Stomach (tissue), 9 donors: ENCODE results near the gene MBNL3. TPM values are rescaled to one million over a fixed set of nuclear protein-coding genes. Genes with fewer than 3 reads are reported as not detected.

Experiments used
- DNase-seq, 2 donors: peaks; one replicate each; pipeline versions ENCODE4 v3.0.0 to v3.0.0-alpha.2; 2013 to 2019
- H3K27ac ChIP-seq, 5 donors: fragments of 200-600 bp in 4 of 5; sonication (generic) in 4 of 5; one replicate each; pipeline ENCODE4 v1.5.1; 2013 to 2019; ENCODE audit warnings: mild to moderate bottlenecking in 1 of 5, moderate library complexity in 1 of 5
- H3K27me3 ChIP-seq, 3 donors: fragments of 200-600 bp; sonication (generic); one replicate each; pipeline ENCODE4 v1.5.1; 2017 to 2019; ENCODE audit warnings: mixed run types in 1 of 3
- H3K36me3 ChIP-seq, 4 donors: fragments of 200-600 bp; sonication (generic); 1 replicate in 3 of 4; 2 replicates in 1 of 4; pipeline ENCODE4 v1.5.1; 2016 to 2019
- H3K4me1 ChIP-seq, 4 donors: fragments of 200-600 bp; sonication (generic); one replicate each; pipeline ENCODE4 v1.5.1; 2016 to 2019
- H3K4me3 ChIP-seq, 4 donors: fragments of 200-600 bp; sonication (generic) in 3 of 4; one replicate each; pipeline ENCODE4 v1.5.1; 2016 to 2019; ENCODE audit warnings: mild to moderate bottlenecking in 1 of 4
- H3K9me3 ChIP-seq, 4 donors: fragments of 200-600 bp; sonication (generic); one replicate each; pipeline ENCODE4 v1.5.1; 2016 to 2019
- CTCF ChIP-seq, 7 experiments: fragments of 450-650 bp in 4 of 7; fragments of 200-600 bp in 3 of 7; sonication (generic) in 3 of 7; IDR thresholded peaks; one replicate each; pipeline ENCODE4 v1.5.1; 2016 to 2019; ENCODE audit warnings: antibody characterized with exemption in 7 of 7, control low read depth in 2 of 7, mild to moderate bottlenecking in 1 of 7
- EP300 ChIP-seq: sonication (generic); formaldehyde crosslinking; IDR thresholded peaks from one replicate; pipeline ENCODE4 v1.6.1; 2017; ENCODE audit warnings: antibody characterized with exemption
- POLR2A ChIP-seq, 4 donors: fragments of 450-650 bp; IDR thresholded peaks; one replicate each; pipeline ENCODE4 v1.6.1; 2016; ENCODE audit warnings: antibody characterized with exemption in 4 of 4, control low read depth in 2 of 4, mild to moderate bottlenecking in 1 of 4, moderate library complexity in 1 of 4
- POLR2AphosphoS5 ChIP-seq, 3 donors: sonication (generic); formaldehyde crosslinking; IDR thresholded peaks; one replicate each; pipeline ENCODE4 v1.6.1; 2016; ENCODE audit warnings: antibody characterized with exemption in 3 of 3
- WGBS, 5 donors: extraction: QIAGEN DNeasy Blood & Tissue Kit in 3 of 5; methylation state at CpG; one replicate each; pipeline versions ENCODE4 v1.1.5 to v1.1.7; 2013 to 2018; 5-methylcytosine and 5-hydroxymethylcytosine counted together
- intact Hi-C: fragments of 100-400 bp; cut with DNase I; formaldehyde crosslinking; loops from one replicate; pipeline ENCODE4 v1.15.1; 2023; ENCODE audit warnings: low total_unique reads
- polyA plus RNA-seq, 3 donors: library from polyadenylated mRNA; stranded (reverse); fragments of 200-250 nt; gene quantifications; one replicate each; pipeline ENCODE4 v1.2.3, GENCODE V29; 2013
- total RNA-seq, 5 donors: library from RNA; depleted of rRNA; stranded (reverse); fragments of >200 nt; gene quantifications; one replicate each; pipeline versions ENCODE4 v1.1.0 to v1.2.3, GENCODE V29; 2014 to 2016
- donor health status: healthy with polysubstance abuse.
- donor health status: Bipolar disorder and iron deficiency.
- donor health status: healthy.

The MBNL3 gene
- total and polyA plus RNA-seq, 8 donors = 2.0 to 31.7 (median 6.7) TPM

DNA sequence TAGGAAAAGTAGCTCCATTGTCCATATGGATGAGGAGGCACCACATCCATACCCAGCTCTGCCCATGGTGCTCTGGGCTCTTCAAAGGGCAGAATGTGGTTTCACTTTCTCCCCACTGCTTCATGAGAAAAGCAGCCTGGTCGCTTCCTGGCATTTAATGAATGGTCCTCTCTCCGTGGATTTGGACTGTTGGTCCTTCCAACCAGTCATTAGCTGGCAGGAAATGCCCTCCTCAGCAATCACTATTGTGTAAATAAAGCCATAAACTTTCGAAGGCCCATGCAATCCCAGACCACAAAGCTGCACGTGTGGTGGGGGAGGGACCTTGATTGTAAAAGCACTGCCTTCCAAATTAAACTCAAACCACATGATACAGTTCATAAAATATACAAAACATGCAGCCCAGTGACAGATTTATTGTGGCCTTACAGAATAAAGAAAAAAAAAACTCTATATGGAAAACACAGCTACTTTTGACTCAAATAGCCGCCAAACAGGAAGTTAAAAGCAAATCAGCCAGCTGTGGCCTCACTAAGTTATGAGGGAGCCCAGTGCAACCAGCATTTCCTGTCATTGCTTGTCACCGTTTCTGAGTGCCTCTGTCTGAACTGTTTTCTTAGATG, 8.1 kb downstream of the MBNL3 start:
- TF ChIP-seq POLR2AphosphoS5 (IDR thresholded peaks at IDR 0.05) (peak in 1 of 3 donors; percentile 13), EP300 (no peak)
- DNase-seq = peak; percentile 49 to 75
- peak overlapping the region; percentile 37 to 86 (median 75) for H3K27ac ChIP-seq
- no peaks in the 10 kb centered on the region for H3K9me3 ChIP-seq
- peak overlapping the region; percentile 15 to 38 (median 28) for H3K4me3 ChIP-seq
- intact Hi-C loops = no loop called here
- WGBS, 5 donors = 0 to 17% (median 4%) methylated on average over 5 to 6 of the region's 6 CpGs
- no peaks in the 10 kb centered on the region for H3K36me3 ChIP-seq
- H3K4me1 ChIP-seq = peaks cover 0 to 57% (median 26%) of the 10 kb centered on the region in 4 donors
- no peaks in the 10 kb centered on the region for H3K27me3 ChIP-seq

- no peak for DNase-seq
- Histone ChIP-seq H3K27me3 (no peaks in the 10 kb centered on the region), H3K4me1 (peaks cover 0 to 18% (median 7%) of the 10 kb centered on the region in 4 donors), H3K9me3 (no peaks in the 10 kb centered on the region), H3K4me3 (no peak overlapping the region), H3K27ac (peak overlapping the region in 1 of 5 donors; percentile 14), H3K36me3 (no peaks in the 10 kb centered on the region)
- 89 to 100% (median 96%) methylated on average over 1 of the region's 1 CpG for WGBS, 5 donors
- intact Hi-C loops = no loop called here
- TF ChIP-seq EP300 (no peak), POLR2A (IDR thresholded peaks at IDR 0.05) (no peak), CTCF (IDR thresholded peaks at IDR 0.05) (no peak), POLR2AphosphoS5 (IDR thresholded peaks at IDR 0.05) (no peak)
Measured at GRCh38 chrX:132474544-132475248, 14.1 kb downstream of the MBNL3 start.

GRCh38 chrX:132472397-132472796, 16.4 kb downstream of the MBNL3 start:
- Histone ChIP-seq H3K4me3 (no peak overlapping the region), H3K9me3 (no peaks in the 10 kb centered on the region), H3K36me3 (no peaks in the 10 kb centered on the region), H3K27ac (no peak overlapping the region), H3K4me1 (peaks cover 0 to 23% (median 8%) of the 10 kb centered on the region in 4 donors), H3K27me3 (no peaks in the 10 kb centered on the region)
- no peak for DNase-seq
- WGBS, 5 donors = 30 to 68% (median 47%) methylated on average over 1 of the region's 1 CpG
- TF ChIP-seq CTCF (IDR thresholded peaks at IDR 0.05) (no peak), POLR2AphosphoS5 (IDR thresholded peaks at IDR 0.05) (no peak), POLR2A (IDR thresholded peaks at IDR 0.05) (no peak), EP300 (no peak)
- intact Hi-C loops = no loop called here

GRCh38 chrX:132470831-132471230, 18.0 kb downstream of the MBNL3 start:
- Histone ChIP-seq H3K9me3 (no peaks in the 10 kb centered on the region), H3K4me3 (no peak overlapping the region), H3K36me3 (no peaks in the 10 kb centered on the region), H3K4me1 (peaks cover 0 to 30% (median 13%) of the 10 kb centered on the region in 4 donors), H3K27ac (no peak overlapping the region), H3K27me3 (no peaks in the 10 kb centered on the region)
- intact Hi-C loops = no loop called here
- 59 to 73% (median 66%) methylated on average over 2 of the region's 2 CpGs for WGBS, 5 donors
- TF ChIP-seq EP300 (no peak), POLR2A (IDR thresholded peaks at IDR 0.05) (no peak), POLR2AphosphoS5 (IDR thresholded peaks at IDR 0.05) (no peak), CTCF (IDR thresholded peaks at IDR 0.05) (no peak)
- DNase-seq = no peak

DNA sequence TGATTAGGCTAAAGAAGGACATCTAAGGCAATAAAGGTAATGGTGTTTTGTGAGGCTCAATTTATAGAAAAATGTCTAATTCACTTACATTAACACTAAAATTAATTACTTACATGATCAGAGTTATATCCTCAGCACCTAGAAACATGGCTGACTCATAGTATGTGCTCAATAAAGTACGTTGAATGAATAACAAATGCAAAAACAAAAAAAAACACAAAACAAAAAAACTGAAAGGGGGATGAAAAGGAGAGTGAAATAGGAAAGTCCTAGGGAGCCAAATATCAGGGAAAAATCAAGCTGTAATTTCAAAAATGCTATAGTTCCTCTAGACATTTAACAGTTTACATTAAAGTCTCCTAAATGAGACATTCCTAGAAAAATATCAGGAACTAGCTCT, 18.7 kb downstream of the MBNL3 start:
- intact Hi-C loops = no loop called here
- no peak for DNase-seq
- Histone ChIP-seq H3K4me3 (no peak overlapping the region), H3K27ac (no peak overlapping the region), H3K36me3 (no peaks in the 10 kb centered on the region), H3K4me1 (peaks cover 0 to 24% (median 11%) of the 10 kb centered on the region in 4 donors), H3K9me3 (no peaks in the 10 kb centered on the region), H3K27me3 (no peaks in the 10 kb centered on the region)
- TF ChIP-seq POLR2AphosphoS5 (IDR thresholded peaks at IDR 0.05) (no peak), CTCF (IDR thresholded peaks at IDR 0.05) (no peak), POLR2A (IDR thresholded peaks at IDR 0.05) (no peak), EP300 (no peak)
- WGBS, 5 donors = 68 to 95% (median 82%) methylated on average over 1 of the region's 1 CpG
